GM23338 (cell line): ENCODE measurements around the gene RWDD2A. TPM values are rescaled to one million over a fixed set of nuclear protein-coding genes. Genes with fewer than 3 reads are reported as not detected.

Experiments used
- ATAC-seq: fragments of 200-7000 bp; cut with Tn5 transposase; 3 replicates; pipeline ENCODE4 v1.9.1; 2020
- DNase-seq: peaks from one replicate; pipeline ENCODE4 v3.0.0-alpha.2; 2015; ENCODE audit warnings: low spot score
- H2AFZ ChIP-seq: fragments of 200-600 bp; sonication (generic); 2 replicates; pipeline ENCODE4 v1.8.0; 2016; ENCODE audit warnings: antibody characterized with exemption, mild to moderate bottlenecking, moderate library complexity
- H3F3A ChIP-seq: fragments of 200-600 bp; sonication (generic); replicated peaks from 2 replicates; pipeline ENCODE4 v1.8.0; 2017; ENCODE audit warnings: antibody characterized with exemption, mixed run types, low read depth
- H3K27ac ChIP-seq: fragments of 200-600 bp; sonication (generic); 2 replicates; pipeline ENCODE4 v1.6.1; 2016; ENCODE audit warnings: low read depth
- H3K27me3 ChIP-seq: fragments of 200-600 bp; sonication (generic); 2 replicates; pipeline ENCODE4 v1.8.0; 2016; ENCODE audit warnings: mild to moderate bottlenecking, mixed run types, moderate library complexity; ENCODE audit not compliant: insufficient read depth
- H3K36me3 ChIP-seq: fragments of 200-600 bp; sonication (generic); 2 replicates; pipeline ENCODE4 v1.8.0; 2016; ENCODE audit warnings: mild to moderate bottlenecking; ENCODE audit not compliant: insufficient read depth
- H3K4me1 ChIP-seq: fragments of 200-600 bp; sonication (generic); 2 replicates; pipeline ENCODE4 v1.8.0; 2016; ENCODE audit warnings: mild to moderate bottlenecking, moderate library complexity; ENCODE audit not compliant: insufficient read depth
- H3K4me2 ChIP-seq: fragments of 200-600 bp; sonication (generic); 2 replicates; pipeline ENCODE4 v1.7.1; 2017; ENCODE audit warnings: mixed run types
- H3K4me3 ChIP-seq: fragments of 200-600 bp; sonication (generic); 2 replicates; pipeline ENCODE4 v1.6.1; 2016; ENCODE audit warnings: mixed run types
- H3K79me2 ChIP-seq: fragments of 200-600 bp; sonication (generic); replicated peaks from 2 replicates; pipeline ENCODE4 v1.8.0; 2017; ENCODE audit warnings: mild to moderate bottlenecking; ENCODE audit not compliant: insufficient read depth
- H3K9me2 ChIP-seq: fragments of 200-600 bp; sonication (generic); 2 replicates; pipeline ENCODE4 v1.8.0; 2017; ENCODE audit not compliant: insufficient read depth
- H4K20me1 ChIP-seq: fragments of 200-600 bp; sonication (generic); replicated peaks from 2 replicates; pipeline ENCODE4 v1.8.0; 2017; ENCODE audit warnings: mild to moderate bottlenecking; ENCODE audit not compliant: insufficient read depth
- H3K27ac Mint-ChIP-seq: 2 replicates; pipeline ENCODE4 v1.8.0; 2020; ENCODE audit warnings: inconsistent platforms, mild to moderate bottlenecking, moderate library complexity, mixed read lengths
- H3K27me3 Mint-ChIP-seq: 3 replicates; pipeline ENCODE4 v1.8.0; 2022; ENCODE audit warnings: low read depth, mild to moderate bottlenecking, moderate library complexity, mixed read lengths, inconsistent platforms; ENCODE audit not compliant: insufficient read depth, poor library complexity
- H3K36me3 Mint-ChIP-seq: 3 replicates; pipeline ENCODE4 v1.8.0; 2021; ENCODE audit warnings: low read depth, mild to moderate bottlenecking, inconsistent platforms, moderate library complexity, mixed read lengths
- H3K4me1 Mint-ChIP-seq: 3 replicates; pipeline ENCODE4 v1.8.0; 2020; ENCODE audit warnings: mild to moderate bottlenecking, inconsistent platforms, mixed read lengths
- H3K4me3 Mint-ChIP-seq: 3 replicates; pipeline ENCODE4 v1.8.0; 2021; ENCODE audit warnings: moderate library complexity, mild to moderate bottlenecking, inconsistent platforms, mixed read lengths
- H3K9me3 Mint-ChIP-seq: 3 replicates; pipeline ENCODE4 v1.8.0; 2020; ENCODE audit warnings: moderate library complexity, mild to moderate bottlenecking, inconsistent platforms, mixed read lengths
- CREB1 ChIP-seq: fragments of 250-450 bp; sonication (Bioruptor Pico); IDR thresholded peaks from 2 replicates; pipeline ENCODE4 v1.5.0; 2020; ENCODE audit warnings: low read depth, mild to moderate bottlenecking, moderate library complexity
- CTCF ChIP-seq, 2 experiments: fragments of 200-600 bp in 1 of 2; sonication (generic) in 1 of 2; conservative IDR thresholded peaks; 2 replicates each; pipeline versions ENCODE4 v1.5.1 to v1.6.1; 2016 to 2017; ENCODE audit warnings: antibody characterized with exemption in 2 of 2, low read depth in 2 of 2, mild to moderate bottlenecking in 2 of 2, moderate library complexity in 1 of 2
- ETS1 ChIP-seq: IDR thresholded peaks from 2 replicates; pipeline ENCODE4 v1.6.1; 2016; ENCODE audit warnings: antibody characterized with exemption
- EZH2 ChIP-seq: fragments of 200-600 bp; sonication (generic); IDR thresholded peaks from one replicate; pipeline ENCODE4 v1.8.0; 2017; ENCODE audit warnings: antibody characterized with exemption, mild to moderate bottlenecking, low read depth; ENCODE audit not compliant: unreplicated experiment
- EZH2phosphoT487 ChIP-seq: fragments of 200-600 bp; sonication (generic); IDR thresholded peaks from one replicate; pipeline ENCODE4 v1.8.1; 2018; ENCODE audit warnings: antibody characterized with exemption; ENCODE audit not compliant: unreplicated experiment
- JUNB ChIP-seq: IDR thresholded peaks from one replicate; pipeline ENCODE4 v1.6.1; 2016; ENCODE audit warnings: antibody characterized with exemption; ENCODE audit not compliant: unreplicated experiment
- NANOG ChIP-seq: IDR thresholded peaks from 2 replicates; pipeline ENCODE4 v1.6.1; 2016; ENCODE audit warnings: antibody characterized with exemption, borderline replicate concordance
- POLR2AphosphoS5 ChIP-seq: IDR thresholded peaks from 2 replicates; pipeline ENCODE4 v1.6.1; 2016; ENCODE audit warnings: antibody characterized with exemption, low read depth
- STAT1 ChIP-seq: IDR thresholded peaks from one replicate; pipeline ENCODE4 v1.6.1; 2016; ENCODE audit warnings: antibody characterized with exemption; ENCODE audit not compliant: unreplicated experiment
- ZNF114 ChIP-seq: fragments of 250-450 bp; sonication (Bioruptor Pico); IDR thresholded peaks from 2 replicates; pipeline ENCODE4 v1.5.0; 2020; ENCODE audit warnings: mild to moderate bottlenecking, moderate library complexity
- polyA plus RNA-seq: library from polyadenylated mRNA; unstranded; fragments of >200 nt; fragmentation: Nextera tagmentation; extraction: Ambion mirVana; gene quantifications from 2 replicates; pipeline ENCODE4 v1.2.1, GENCODE V29; 2016
- total RNA-seq: library from RNA; depleted of rRNA; stranded (reverse); fragments of >200 nt; shearing (Covaris generic); gene quantifications from 2 replicates; pipeline ENCODE4 v1.2.3, GENCODE V29; 2014

The RWDD2A gene
- total and polyA plus RNA-seq, 2 experiments from 2014 or later = 3.1 to 3.7 TPM

GRCh38 chr6:83198486-83199172 is 5.5 kb downstream of the RWDD2A start (continued):
- TF ChIP-seq EZH2phosphoT487 = no peak
- TF ChIP-seq CREB1 (CRISPR knock-in tag) = no peak
- no peak for TF ChIP-seq POLR2AphosphoS5
- no peak for TF ChIP-seq CTCF (conservative IDR thresholded peaks at IDR 0.05; ENCODE audit: low read depth in 2 of 2)
- no peak for TF ChIP-seq ZNF114
- no peak for TF ChIP-seq JUNB
- TF ChIP-seq ETS1 = no peak
- TF ChIP-seq EZH2 = no peak

GRCh38 chr6:83199173-83199862 is 6.2 kb downstream of the RWDD2A start:
- no peaks in the 10 kb centered on the region for H3K79me2 ChIP-seq
- H3K9me3 Mint-ChIP-seq = no peaks in the 10 kb centered on the region
- no peak overlapping the region for H3K4me3 ChIP-seq
- no peaks in the 10 kb centered on the region for H3K4me1 ChIP-seq
- H3K36me3 Mint-ChIP-seq = peaks cover 11% of the 10 kb centered on the region
- H3K27me3 ChIP-seq = no peaks in the 10 kb centered on the region
- no peaks in the 10 kb centered on the region for H3K9me2 ChIP-seq
- no peak for DNase-seq
- H3K27ac Mint-ChIP-seq = no peak overlapping the region
- H3F3A ChIP-seq = no peaks in the 10 kb centered on the region
- H2AFZ ChIP-seq = no peak overlapping the region
- H3K27me3 Mint-ChIP-seq = peaks cover 3% of the 10 kb centered on the region
- no peaks in the 10 kb centered on the region; the same call in 1 of the 2 replicates for H4K20me1 ChIP-seq
- H3K36me3 ChIP-seq = peaks cover 9% of the 10 kb centered on the region; the same call in 1 of the 2 replicates
- H3K27ac ChIP-seq = no peak overlapping the region
- H3K4me1 Mint-ChIP-seq = peaks cover 6% of the 10 kb centered on the region; the same call in 2 of the 3 replicates
- H3K4me3 Mint-ChIP-seq = no peak overlapping the region
- no peak overlapping the region for H3K4me2 ChIP-seq
- ATAC-seq = no peak
- no peak for TF ChIP-seq ETS1
- no peak for TF ChIP-seq NANOG
- no peak for TF ChIP-seq STAT1
- no peak for TF ChIP-seq CTCF (conservative IDR thresholded peaks at IDR 0.05; ENCODE audit: low read depth in 2 of 2)
- TF ChIP-seq JUNB = no peak
- TF ChIP-seq CREB1 (CRISPR knock-in tag) = no peak
- TF ChIP-seq EZH2 = no peak
- TF ChIP-seq POLR2AphosphoS5 = no peak
